ENCODE measurements around the gene CARTPT. TPM values are rescaled to one million over a fixed set of nuclear protein-coding genes. Genes with fewer than 3 reads are reported as not detected.

The CARTPT gene
- total RNA-seq: not detected

DNA sequence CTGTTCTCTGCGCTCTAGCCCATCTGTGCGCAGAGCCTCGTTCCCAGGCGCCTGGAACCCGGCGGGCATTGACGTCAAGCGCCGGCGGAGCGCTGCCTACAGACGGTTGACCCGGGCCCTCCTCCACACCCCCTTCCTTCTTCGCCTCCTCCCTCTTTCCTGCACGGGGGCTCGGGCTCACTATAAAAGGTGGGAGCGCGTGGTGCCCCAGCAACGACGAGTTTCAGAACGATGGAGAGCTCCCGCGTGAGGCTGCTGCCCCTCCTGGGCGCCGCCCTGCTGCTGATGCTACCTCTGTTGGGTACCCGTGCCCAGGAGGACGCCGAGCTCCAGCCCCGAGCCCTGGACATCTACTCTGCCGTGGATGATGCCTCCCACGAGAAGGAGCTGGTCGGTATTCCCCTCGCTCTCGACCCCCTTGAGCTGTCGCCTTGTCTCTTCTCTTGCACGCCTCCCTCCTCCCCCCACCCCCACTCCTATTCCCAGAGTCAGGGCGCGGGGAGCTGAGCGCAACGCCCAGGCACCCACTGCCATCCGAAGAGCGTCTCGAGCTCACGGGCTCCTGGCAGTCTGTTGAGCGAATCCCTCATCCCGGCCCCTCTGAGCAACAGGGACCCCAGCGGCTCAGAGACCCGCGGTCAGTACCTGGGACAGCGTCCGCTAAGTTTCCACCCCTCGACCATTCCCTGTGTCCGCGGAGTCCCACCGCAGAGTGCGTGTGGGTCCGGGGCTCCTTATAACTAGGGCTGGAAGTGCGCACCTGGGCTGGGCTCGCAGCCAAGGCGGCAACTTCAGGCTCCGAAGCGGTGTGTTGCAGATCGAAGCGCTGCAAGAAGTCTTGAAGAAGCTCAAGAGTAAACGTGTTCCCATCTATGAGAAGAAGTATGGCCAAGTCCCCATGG lies at the start of gene CARTPT:
CARTPT (plus strand) TSS at position 213 of the 902 bp plus-strand sequence; CDS start at position 232, 19 bp downstream.
- Histone ChIP-seq H3K36me3 (no peaks in the 10 kb centered on the region), H3K27me3 (peaks cover 0 to 94% (median 10%) of the 10 kb centered on the region in 4 donors), H3K4me3 (no peak within 1 kb of the TSS), H3K9me3 (no peaks in the 10 kb centered on the region), H3K4me1 (no peaks in the 10 kb centered on the region), H3K27ac (no peak within 1 kb of the TSS)
- TF ChIP-seq, protein P1, sequence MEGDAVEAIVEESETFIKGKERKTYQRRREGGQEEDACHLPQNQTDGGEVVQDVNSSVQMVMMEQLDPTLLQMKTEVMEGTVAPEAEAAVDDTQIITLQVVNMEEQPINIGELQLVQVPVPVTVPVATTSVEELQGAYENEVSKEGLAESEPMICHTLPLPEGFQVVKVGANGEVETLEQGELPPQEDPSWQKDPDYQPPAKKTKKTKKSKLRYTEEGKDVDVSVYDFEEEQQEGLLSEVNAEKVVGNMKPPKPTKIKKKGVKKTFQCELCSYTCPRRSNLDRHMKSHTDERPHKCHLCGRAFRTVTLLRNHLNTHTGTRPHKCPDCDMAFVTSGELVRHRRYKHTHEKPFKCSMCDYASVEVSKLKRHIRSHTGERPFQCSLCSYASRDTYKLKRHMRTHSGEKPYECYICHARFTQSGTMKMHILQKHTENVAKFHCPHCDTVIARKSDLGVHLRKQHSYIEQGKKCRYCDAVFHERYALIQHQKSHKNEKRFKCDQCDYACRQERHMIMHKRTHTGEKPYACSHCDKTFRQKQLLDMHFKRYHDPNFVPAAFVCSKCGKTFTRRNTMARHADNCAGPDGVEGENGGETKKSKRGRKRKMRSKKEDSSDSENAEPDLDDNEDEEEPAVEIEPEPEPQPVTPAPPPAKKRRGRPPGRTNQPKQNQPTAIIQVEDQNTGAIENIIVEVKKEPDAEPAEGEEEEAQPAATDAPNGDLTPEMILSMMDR (IDR thresholded peaks at IDR 0.05): no peak
- no peak for TF ChIP-seq POLR2A (IDR thresholded peaks at IDR 0.05)
- 9 to 70% methylated on average over 2 to 15 of the region's 65 CpGs for WGBS, 2 donors
- no peak for DNase-seq
- intact Hi-C loops (cut with DNase I): no loop called here

GRCh38 chr5:71677977-71678376 lies 41.1 kb upstream of the CARTPT start:
- H3K27me3 ChIP-seq: peaks cover 0 to 37% (median 0%) of the 10 kb centered on the region in 4 donors
- no peak overlapping the region for H3K4me3 ChIP-seq
- intact Hi-C loops (cut with DNase I): no loop called here
- 84 to 92% methylated on average over 1 of the region's 1 CpG for WGBS, 2 donors
- TF ChIP-seq, protein P1 (IDR thresholded peaks at IDR 0.05): no peak
- TF ChIP-seq POLR2A (IDR thresholded peaks at IDR 0.05): no peak
- no peaks in the 10 kb centered on the region for H3K4me1 ChIP-seq
- no peak overlapping the region for H3K27ac ChIP-seq
- no peaks in the 10 kb centered on the region for H3K9me3 ChIP-seq
- no peak for DNase-seq
- no peaks in the 10 kb centered on the region for H3K36me3 ChIP-seq

- TF ChIP-seq, protein P1 (IDR thresholded peaks at IDR 0.05): no peak
- TF ChIP-seq POLR2A (IDR thresholded peaks at IDR 0.05): no peak
- Histone ChIP-seq H3K27me3 (peaks cover 0 to 51% (median 0%) of the 10 kb centered on the region in 4 donors), H3K27ac (no peak overlapping the region), H3K4me1 (no peaks in the 10 kb centered on the region), H3K9me3 (no peaks in the 10 kb centered on the region), H3K36me3 (no peaks in the 10 kb centered on the region), H3K4me3 (no peak overlapping the region)
- DNase-seq: no peak
- 64 to 70% methylated on average over 5 of the region's 5 CpGs for WGBS, 2 donors
- intact Hi-C loops (cut with DNase I): no loop called here
Measured at GRCh38 chr5:71679714-71680113, 39.4 kb upstream of the CARTPT start.

DNA sequence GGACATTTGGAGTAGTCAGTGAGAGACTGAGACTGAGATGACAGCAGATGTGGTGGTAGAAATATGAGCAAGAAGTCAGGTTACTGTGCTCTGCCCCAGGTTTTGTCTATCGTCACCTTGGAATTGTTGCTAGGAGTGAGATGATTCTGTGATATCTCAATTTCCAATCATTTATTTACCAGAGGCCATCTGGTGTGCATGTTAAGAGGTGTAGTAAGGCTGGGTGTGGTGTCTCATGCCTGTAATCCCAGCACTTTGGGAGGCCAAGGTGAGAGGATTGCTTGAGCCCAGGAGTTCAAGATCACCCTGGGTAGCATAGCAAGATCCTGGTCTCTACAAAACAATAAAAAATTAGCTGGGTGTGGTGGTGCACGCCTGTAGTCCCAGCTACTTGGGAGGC lies 38.6 kb upstream of the CARTPT start:
- 100% methylated on average over 1 to 2 of the region's 2 CpGs for WGBS, 2 donors
- DNase-seq: no peak
- Histone ChIP-seq H3K36me3 (no peaks in the 10 kb centered on the region), H3K27ac (no peak overlapping the region), H3K4me3 (no peak overlapping the region), H3K4me1 (no peaks in the 10 kb centered on the region), H3K27me3 (peaks cover 0 to 53% (median 0%) of the 10 kb centered on the region in 4 donors), H3K9me3 (peaks cover 0 to 4% (median 0%) of the 10 kb centered on the region in 3 donors)
- intact Hi-C loops (cut with DNase I): no loop called here
- TF ChIP-seq, protein P1 (IDR thresholded peaks at IDR 0.05): no peak
- no peak for TF ChIP-seq POLR2A (IDR thresholded peaks at IDR 0.05)

GRCh38 chr5:71681296-71681695 lies 37.8 kb upstream of the CARTPT start:
- intact Hi-C loops (cut with DNase I): no loop called here
- Histone ChIP-seq H3K9me3 (peaks cover 0 to 10% (median 0%) of the 10 kb centered on the region in 3 donors), H3K27me3 (peaks cover 0 to 57% (median 0%) of the 10 kb centered on the region in 4 donors), H3K36me3 (no peaks in the 10 kb centered on the region), H3K4me3 (no peak overlapping the region), H3K27ac (no peak overlapping the region), H3K4me1 (no peaks in the 10 kb centered on the region)
- DNase-seq: no peak
- TF ChIP-seq, protein P1 (IDR thresholded peaks at IDR 0.05): no peak
- TF ChIP-seq POLR2A (IDR thresholded peaks at IDR 0.05): no peak
- 13 to 30% methylated on average over 3 of the region's 3 CpGs for WGBS, 2 donors

Measured in esophagus squamous epithelium (tissue), 5 donors.